Adrenal gland (tissue), 5 donors: ENCODE measurements around the gene ARFGAP1.

Experiments
- CTCF ChIP-seq, 6 experiments: fragments of 450-650 bp in 4 of 6; fragments of 200-600 bp in 2 of 6; sonication (generic) in 1 of 6; IDR thresholded peaks; 1 replicate in 5 of 6; 2 replicates in 1 of 6; pipeline versions ENCODE4 v1.5.1 to v1.8.0; 2016 to 2021; ENCODE audit warnings: antibody characterized with exemption in 6 of 6, mild to moderate bottlenecking in 2 of 6, moderate library complexity in 1 of 6
- POLR2A ChIP-seq, 2 donors: fragments of 450-650 bp; IDR thresholded peaks; one replicate each; pipeline ENCODE4 v1.6.1; 2017; ENCODE audit warnings: antibody characterized with exemption in 2 of 2, mild to moderate bottlenecking in 2 of 2, moderate library complexity in 1 of 2
- donor health status: DM: no; HTN: no; CAD: no.

GRCh38 chr20:63274381-63275228, 2.0 kb downstream of the ARFGAP1 start:
- no peak for TF ChIP-seq CTCF (IDR thresholded peaks at IDR 0.05)
- no peak for TF ChIP-seq POLR2A (IDR thresholded peaks at IDR 0.05)
